LHCN-M2 (cell line): ENCODE data around the gene TXLNG. TPM values are rescaled to one million over a fixed set of nuclear protein-coding genes. Genes with fewer than 3 reads are reported as not detected.
A peak's percentile ranks its signal among the peaks of the same experiment; 100 is the strongest.

Experiments used
- DNase-seq: peaks from one replicate; pipeline ENCODE4 v3.0.0-alpha.2; 2012; ENCODE audit warnings: low read depth
- total RNA-seq: library from RNA; depleted of rRNA; stranded (reverse); fragments of >200 nt; gene quantifications from 2 replicates; pipeline ENCODE4 v1.2.3, GENCODE V29; 2014

Gene TXLNG
- total RNA-seq, 1 experiment from 2014 or later, result 8.5 TPM

DNA sequence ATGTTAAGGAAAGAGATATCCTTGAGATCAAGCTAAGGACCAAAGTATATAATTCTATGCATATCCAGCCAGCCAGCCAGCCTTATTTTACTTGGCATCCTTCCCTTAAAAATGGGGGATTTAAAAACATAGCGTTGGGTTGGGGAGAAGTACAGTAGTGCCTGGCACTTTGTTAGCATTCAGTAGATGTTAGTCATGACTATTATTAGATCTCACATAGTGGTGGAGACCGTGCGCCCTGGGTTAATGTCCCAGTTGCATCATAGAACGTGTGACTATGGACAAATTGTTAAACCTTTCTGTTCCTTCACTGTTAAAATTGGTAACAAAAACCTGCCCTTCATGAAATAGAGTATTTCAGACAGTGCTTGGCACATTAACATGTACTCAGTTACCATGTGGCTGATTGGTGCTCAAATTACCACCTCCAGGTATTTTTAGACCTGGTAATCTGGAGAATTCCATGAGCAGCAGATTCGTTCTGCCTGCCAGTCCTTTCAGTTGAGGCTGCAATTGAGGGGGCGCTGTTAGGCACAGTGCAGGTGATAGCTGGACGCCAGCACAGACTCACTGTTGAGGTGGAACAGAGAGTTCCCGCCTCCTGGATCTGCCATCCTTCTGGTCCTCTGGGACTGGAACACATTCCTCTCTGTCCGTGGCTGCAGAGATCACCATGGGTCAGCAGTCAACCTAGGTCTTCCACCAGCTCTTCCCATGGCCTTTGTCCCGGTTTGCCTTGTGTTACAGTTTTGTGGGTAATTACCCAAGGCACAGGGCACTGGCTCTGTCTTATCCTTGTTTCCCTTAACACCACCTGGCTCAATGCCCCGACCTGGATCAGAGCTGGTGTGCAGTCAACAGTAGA, 52.2 kb downstream of the TXLNG start:
- DNase-seq, result peak; percentile 82

- peak; percentile 34 for DNase-seq
These were observed 53.1 kb downstream of the TXLNG start for GRCh38 chrX:16839219-16839851.

- DNase-seq, result peak; percentile 58
These were observed 53.7 kb downstream of the TXLNG start for GRCh38 chrX:16839852-16840460.

- DNase-seq, result no peak
These were observed 56.4 kb downstream of the TXLNG start for GRCh38 chrX:16842684-16843083.

- DNase-seq, result no peak
These were observed 57.1 kb downstream of the TXLNG start for GRCh38 chrX:16843208-16843909.

DNA sequence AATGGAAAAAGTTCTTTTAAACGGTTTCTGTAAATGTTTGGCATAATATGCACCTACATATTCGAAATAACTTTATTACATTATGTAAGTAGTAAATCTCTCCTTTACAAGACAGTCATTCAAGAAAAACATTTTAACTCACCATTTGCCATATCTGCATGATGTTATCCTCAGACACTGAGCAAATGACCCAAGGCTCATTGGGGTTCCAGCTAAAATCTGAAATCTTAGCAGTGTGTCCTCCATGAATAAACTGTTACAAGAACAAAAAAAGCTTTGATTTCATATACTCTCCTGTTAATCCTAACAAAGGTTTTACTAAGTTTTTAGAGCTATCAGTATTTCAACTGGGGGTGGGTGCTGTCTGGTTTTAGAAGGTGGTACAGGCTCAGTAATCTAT, 59.4 kb downstream of the TXLNG start:
- DNase-seq, result no peak

GRCh38 chrX:16848541-16848940, 62.3 kb downstream of the TXLNG start:
- DNase-seq, result no peak

GRCh38 chrX:16851421-16851820, 65.2 kb downstream of the TXLNG start:
- DNase-seq, result no peak

DNA sequence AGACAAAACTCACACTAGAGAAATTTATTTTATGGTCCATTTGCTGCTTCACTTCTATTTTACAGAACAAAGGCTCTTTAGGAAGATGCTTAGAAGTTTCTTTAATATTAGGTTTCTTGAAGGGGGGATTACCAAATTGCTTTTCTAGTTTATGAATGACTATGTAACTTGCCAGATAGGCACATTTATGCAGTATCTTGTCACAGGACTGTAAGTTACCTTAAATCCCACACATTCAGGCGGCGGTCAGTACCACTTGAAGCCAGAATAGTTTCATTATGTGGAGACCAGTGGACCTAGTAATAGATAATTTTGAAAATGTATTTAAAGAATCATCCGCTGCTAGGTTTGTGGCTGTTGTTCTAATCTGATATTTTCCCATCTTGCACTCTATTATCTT, 65.6 kb downstream of the TXLNG start:
- DNase-seq, result no peak

DNA sequence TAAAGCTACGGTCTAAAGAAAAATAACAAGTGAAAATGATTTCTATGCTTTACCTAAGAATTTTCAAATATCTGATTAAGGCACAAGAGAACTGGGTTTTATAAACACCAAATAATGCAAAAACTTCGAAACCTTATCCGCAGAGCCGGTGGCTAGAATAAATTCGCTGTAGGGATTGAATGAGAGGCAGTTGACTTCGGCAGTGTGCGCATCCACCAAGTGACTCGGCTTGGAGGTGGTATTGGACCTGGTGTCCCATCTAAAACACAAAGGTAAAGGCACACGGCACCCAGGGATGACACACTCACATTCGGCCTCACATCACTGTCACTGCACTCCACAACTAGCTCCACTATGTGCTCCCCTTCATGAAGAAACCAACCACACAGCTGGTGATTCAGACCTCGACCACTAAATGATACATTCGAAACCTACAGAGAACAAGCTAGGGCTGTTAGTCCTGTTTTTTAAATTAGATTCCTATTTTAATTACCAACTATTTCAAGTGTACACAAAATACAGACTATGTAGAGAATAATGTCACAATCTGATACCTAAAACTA, 66.4 kb downstream of the TXLNG start:
- no peak for DNase-seq

- peak; percentile 38 for DNase-seq
These were observed 67.3 kb downstream of the TXLNG start for GRCh38 chrX:16853537-16853936.

GRCh38 chrX:16855363-16856075, 69.3 kb downstream of the TXLNG start:
- no peak for DNase-seq

DNA sequence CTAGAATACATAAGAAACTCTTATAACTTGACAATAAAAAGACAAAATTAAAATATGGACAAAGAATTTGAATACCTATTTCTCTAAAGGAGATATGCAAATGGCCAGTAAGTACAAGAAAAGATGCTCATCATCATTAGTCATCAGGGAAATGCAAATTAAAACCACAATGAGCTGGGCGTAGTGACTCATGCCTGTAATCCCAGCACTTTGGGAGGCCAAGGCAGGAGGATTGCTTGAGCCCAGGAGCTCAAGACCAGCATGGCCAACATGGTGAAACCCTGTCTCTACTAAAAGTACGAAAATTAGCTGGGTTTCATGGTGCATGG, 69.8 kb downstream of the TXLNG start:
- DNase-seq, result peak; percentile 57

- no peak for DNase-seq
These were observed 70.5 kb downstream of the TXLNG start for GRCh38 chrX:16856744-16857143.

DNA sequence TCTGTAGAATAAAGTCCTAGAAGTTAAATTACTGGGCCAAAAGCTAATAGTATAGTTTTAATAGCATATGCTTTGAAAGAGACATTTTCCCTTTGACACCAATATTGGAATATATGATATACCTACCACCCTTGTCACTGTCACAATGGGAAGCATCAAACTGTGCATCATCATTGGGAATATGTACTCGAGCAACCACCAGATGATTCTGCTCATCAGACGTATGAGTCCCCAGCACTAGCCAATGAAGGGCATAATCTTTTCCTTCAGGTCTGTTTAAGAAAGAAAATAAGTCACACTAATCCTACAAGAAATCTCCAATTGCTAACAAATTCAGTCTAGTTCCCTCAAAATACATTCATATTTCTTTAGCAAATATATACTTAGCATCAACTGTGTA, 76.6 kb downstream of the TXLNG start:
- DNase-seq, result no peak

DNA sequence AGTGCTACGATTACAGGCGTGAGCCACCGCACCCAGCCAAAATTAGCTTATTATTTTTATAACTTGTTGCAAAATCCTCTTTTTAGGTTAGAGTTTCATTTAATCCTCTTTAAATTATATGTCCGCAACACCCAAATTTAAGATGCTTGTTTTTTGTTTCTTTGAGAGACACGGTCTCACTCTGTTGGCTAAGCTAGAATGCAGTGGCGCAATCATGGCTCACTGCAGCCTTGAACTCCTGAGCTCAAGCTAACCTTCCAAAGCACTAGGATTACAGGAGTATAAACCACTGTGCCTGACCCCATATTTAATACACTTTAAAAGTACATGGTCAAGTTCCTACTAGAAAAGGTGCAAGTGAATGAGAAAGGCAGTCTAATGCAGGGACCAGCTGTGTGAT, 81.7 kb downstream of the TXLNG start:
- DNase-seq, result no peak

DNA sequence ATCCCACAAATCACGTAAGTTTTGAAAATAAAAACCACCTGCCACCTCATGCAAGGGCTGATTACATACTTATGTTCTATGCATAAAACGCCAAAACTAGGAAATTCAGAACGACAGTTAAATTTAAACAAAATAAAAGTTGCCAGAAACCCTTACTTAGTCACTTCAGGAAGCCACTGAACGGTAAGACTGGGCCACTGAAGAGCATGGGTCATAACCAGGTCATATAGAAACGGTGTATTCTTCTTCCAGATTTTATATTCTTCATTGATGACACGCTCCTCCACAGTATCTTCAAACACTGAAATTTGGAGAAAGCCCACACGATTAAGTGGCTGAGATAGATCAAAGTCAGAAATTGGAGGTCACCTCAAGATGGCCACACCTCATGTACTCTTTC, 82.7 kb downstream of the TXLNG start:
- no peak for DNase-seq

DNA sequence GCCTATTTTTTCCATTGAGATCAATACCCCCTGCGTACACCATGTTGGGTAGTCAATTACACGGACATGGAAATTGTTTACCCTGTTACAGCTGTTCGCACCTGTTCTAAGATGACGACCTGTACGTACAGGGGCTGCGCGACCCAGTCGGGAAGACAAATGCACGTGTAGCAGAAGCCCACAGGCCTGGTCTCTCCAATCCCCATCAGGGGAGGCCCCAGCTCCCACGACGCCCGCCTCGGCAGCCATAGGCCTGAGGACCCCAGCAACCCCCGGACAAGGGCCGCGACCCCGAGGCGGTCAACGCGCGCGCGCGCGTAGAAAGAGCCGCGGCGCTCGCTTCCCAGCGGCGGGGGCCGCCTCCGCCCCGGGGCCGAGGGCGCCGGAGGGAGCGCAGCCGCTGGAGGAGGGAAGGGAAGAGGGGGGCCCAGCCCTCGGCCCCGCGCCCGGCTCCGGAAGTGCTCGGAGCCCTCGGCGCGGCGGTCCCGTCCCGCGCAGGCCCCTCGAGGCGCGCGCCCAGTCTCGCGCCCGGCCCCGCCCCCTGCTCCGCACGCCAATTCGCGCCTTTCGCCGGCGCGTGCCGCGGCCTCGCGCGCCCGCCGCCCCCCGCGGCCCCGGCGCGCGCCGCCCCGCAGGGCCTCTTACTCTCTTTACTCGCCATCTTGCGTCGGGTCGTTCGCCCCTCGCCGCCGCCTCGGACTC, 83.3 kb downstream of the TXLNG start:
- peak; percentile 9 for DNase-seq

GRCh38 chrX:16870095-16870861, 84.0 kb downstream of the TXLNG start, which contains the start of gene RBBP7:
TSS of gene RBBP7 (minus strand) at chrX:16870362. CDS start at chrX:16870053, 309 bp downstream.
- peak; percentile 85 for DNase-seq
